HG03575 (cell line): ENCODE data around the gene RBM34.

Experiments used
- ATAC-seq: cut with Tn5 transposase; IDR thresholded peaks from one replicate; pipeline ENCODE4 v1.9.1; 2021; ENCODE audit not compliant: unreplicated experiment, insufficient number of reproducible peaks, low FRiP score; ENCODE audit errors: extremely low read depth

Gene RBM34

DNA sequence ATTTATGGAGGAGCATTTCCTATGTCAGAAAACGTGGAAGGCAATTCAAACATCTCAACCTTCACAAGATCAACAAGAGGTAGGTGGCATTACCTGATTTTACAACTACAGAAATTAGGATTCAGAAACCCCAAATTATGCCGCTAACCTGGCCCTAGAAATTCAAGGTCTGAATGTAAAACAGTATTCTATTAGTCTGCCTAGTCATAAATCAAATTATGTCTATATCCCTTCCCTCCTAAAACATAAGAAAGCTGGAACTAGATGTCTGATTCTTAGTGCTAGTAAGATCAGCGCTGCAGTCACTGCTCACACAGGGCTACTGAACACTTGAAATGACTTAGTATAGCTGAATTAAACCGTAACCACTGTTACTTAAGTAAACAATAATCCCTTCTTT is 33.8 kb downstream of the RBM34 start:
- ATAC-seq, result no peak

DNA sequence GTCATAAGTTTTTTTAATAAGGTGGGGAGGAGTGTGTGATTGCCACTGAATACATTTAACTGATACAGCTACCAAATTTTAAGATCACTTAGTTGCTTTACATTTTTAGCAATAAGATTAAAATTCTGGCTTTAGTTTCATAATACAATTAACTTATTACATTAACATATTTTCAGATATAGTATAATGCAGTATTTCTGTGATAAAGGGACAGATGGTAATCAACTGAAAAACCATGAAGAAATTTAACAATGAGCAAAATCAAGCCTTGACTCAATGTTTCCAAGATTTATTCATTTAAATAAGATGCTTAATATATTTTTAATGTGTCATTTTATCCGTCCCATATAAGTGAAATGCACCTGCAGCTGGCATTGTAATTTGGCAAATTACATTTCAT is 36.4 kb downstream of the RBM34 start:
- no peak for ATAC-seq

DNA sequence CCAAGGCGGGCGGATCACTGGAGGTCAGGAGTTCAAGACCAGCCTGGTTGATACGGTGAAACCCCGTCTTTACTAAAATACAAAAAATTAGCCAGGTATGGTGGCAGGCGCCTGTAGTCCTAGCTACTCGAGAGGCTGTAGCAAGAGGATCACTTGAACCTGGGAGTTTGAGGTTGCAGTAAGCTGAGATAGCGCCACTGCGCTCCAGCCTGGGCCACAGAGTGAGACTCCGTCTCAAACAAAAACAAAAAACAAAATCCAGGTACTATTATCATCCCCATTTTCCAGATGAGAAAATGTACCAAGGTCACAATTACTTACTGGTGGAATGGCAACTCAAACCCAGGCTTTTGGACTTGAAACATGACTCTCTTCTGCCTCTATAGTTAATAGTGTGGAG is 36.9 kb downstream of the RBM34 start:
- no peak for ATAC-seq

DNA sequence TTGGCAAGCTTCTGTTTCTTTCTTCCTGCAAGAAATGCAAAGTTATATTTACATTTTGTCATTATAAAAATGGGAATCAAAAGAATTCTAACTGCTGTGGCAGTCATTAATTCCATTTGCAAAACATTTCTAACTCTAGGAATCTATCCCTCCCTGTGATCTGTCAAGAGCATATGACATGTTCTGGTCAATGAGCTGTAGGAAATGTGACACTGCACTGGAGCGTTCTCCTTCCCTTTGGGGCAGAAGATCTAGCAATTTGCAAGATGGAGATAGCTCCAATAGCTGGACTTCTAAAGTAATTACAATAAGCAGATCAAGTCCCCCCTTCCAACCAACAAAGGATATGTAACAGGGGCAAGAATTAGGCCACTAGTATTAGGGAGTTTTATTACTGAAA is 38.7 kb downstream of the RBM34 start:
- ATAC-seq, result no peak

DNA sequence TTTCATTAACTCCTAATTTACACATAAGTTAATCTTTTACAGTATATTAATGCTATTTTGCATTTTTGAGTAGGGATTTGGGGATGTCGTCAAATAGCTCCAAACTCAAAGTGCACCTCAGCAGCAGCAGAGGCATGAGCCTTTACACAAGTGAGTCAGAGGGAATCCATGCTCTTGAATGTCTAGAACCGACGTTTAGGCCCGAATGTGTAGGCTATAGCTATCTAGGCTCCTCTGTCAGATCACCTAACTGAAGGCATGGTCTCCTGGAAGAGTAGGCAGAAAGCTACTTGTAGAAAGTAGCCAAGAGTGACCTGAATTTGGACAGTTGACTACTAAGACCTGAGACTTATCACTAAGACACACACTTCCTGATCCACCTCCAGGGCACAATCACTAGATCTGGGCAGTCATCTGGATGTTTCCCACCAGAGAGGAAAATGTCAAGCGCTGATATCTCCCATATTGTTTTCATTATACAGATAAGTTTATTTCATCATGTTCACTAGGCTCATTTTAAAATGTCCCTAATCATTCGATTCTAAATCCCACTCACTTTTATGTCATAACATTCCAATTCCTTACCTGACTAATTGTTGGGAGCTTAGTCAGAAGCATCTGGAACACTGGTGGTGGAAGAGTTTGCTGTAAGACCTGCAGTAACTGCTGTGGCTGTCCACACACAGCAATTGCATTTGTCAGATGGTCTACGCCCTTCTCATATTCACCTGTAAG is 47.7 kb downstream of the RBM34 start:
- ATAC-seq, result no peak

DNA sequence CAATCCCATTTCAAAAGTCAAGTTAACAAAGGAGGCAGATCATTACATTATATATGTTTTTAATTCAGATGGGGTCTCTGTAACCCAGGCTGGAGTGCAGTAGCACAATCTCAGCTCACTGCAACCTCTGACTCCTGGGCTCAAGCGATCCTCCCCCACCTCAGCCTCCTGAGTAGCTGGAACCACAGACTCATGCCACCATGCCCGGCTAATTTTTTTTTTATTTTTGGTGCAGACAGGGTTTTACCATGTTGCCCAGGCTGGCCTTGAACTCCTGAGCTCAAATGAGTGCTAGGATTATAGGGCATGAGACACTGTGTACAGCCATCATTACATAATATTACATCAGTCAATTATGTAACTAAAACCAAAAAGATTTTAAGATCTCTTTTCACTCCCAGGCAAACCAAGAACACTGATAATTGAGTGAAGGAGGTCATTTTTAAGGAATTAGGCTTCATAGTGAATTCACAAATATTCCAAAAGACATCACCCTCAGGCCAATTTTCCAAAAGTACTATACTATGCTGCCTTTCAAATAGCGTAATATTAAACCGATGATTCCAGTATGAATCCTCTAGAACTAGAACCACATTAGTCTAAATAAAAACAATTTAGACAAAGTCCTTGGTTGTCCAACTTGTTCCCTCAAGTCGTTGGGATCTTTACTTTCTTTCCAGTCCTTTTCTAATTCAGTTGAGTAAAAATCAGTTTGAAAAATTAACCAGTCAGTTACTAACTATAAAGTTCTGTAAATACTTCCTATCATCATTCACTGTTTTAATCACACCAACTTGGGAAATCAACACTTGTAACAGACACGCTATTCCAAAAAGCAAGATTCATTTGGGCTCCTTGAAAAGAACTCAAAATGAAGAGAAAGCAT is 48.5 kb downstream of the RBM34 start:
- ATAC-seq, result no peak

DNA sequence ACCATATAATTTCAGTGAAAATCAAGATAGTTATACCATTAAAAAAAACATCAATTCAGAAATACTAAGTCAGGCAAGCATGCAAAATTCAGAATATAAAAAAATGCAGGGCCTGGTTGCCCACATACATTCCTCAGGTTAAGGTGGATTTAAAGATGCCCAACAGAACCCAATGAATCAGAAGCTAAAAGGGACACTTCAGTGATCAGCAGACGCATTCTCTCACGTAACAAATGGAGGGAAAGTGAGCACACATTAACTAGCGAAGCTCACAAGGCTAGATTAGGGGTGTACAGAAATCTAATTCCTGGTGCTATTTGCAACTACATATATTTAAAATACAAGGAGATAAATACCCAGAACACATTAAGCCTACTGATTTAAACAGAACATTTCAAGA is 49.9 kb downstream of the RBM34 start:
- no peak for ATAC-seq

DNA sequence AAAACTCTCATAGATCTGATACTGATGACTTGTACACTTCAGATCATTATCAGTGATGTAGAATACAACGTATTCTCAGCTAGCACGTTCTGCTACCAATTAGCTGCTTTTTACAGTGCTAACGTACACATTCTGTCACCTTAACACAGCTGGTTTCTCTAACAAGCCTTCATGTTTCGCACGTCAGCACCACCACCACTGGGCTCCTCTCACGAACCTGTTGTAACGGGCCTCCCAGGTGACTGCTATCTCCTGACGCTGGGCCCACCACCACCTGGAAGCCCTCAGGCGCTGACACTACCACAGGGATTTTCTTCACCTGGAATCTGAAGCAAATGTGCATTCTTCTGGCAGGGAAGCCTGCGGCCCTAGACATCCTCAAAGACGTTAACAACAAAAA is 52.2 kb downstream of the RBM34 start:
- no peak for ATAC-seq

DNA sequence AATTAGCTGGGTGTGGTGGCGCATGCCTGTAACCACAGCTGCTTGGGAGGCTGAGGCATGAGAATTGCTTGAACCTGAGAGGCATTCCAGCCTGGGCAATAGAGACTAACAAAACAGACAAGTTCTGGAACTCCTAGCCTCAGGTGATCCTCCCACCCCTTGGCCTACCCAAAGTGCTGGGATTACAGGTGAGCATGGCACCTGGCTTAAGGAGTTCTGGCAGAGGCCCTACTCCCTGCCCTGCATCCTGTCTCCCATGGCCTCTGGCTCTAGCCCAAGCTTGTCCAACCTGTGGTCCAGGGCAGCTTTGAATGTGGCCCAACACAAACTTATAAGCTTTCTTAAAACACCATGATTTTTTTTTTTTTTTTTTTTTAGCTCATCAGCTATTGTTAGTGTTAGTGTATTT is 52.9 kb downstream of the RBM34 start:
- no peak for ATAC-seq

DNA sequence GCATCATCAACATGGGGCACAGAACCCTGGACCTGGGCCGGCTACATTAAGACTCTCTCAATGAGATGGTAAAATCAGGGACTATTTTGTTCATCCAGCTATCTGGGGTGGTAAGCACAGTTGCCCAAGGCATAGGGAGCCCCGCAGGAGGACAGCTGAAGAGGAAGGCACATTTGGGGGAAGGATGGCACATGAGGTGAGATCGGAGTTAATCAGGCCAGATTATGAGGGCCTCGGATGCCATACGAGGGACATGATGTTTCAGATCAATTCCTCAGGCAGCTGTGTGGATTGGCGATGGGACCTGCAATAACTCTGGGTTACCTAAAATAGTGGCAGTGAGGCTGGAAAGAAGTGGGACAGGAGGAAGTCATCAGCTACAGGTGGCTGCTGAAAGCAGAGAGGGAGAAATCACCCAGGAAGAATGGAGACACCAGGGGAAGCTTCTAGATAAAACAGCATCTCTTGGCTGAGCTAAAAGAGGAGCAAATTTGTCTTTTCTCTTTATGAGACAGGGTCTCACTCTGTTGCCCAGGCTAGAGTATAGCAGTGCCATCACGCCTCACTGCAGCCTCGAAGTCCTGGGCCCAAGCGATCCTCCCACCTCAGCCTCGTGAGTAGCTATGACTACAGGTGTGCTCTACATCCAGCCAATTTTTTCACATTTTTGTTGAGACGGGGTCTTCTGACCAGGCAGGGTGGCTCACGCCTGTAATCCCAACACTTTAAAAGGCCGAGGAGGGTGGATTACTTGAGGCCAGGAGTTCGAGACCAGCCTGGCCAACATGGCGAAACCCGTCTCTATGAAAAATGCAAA is 53.5 kb downstream of the RBM34 start:
- no peak for ATAC-seq

DNA sequence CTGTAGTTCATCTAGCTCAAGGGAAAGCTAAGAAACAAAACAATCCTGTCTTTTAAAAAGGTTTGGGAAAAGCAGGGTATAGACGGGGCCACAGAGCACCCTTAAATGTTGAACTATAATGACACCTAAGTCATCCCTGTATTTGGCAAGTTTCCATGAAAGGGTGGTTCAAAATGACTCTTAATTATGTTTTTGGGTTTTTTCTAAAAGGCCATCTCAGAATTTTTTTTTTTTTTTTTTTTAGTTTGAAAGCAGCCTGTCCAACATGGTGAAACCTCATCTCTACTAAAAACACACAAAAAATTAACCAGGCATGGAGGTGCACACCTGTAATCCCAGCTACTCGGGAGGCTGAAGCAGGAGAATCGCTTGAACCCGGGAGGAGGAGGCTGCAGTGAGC is 54.6 kb downstream of the RBM34 start:
- ATAC-seq, result no peak

DNA sequence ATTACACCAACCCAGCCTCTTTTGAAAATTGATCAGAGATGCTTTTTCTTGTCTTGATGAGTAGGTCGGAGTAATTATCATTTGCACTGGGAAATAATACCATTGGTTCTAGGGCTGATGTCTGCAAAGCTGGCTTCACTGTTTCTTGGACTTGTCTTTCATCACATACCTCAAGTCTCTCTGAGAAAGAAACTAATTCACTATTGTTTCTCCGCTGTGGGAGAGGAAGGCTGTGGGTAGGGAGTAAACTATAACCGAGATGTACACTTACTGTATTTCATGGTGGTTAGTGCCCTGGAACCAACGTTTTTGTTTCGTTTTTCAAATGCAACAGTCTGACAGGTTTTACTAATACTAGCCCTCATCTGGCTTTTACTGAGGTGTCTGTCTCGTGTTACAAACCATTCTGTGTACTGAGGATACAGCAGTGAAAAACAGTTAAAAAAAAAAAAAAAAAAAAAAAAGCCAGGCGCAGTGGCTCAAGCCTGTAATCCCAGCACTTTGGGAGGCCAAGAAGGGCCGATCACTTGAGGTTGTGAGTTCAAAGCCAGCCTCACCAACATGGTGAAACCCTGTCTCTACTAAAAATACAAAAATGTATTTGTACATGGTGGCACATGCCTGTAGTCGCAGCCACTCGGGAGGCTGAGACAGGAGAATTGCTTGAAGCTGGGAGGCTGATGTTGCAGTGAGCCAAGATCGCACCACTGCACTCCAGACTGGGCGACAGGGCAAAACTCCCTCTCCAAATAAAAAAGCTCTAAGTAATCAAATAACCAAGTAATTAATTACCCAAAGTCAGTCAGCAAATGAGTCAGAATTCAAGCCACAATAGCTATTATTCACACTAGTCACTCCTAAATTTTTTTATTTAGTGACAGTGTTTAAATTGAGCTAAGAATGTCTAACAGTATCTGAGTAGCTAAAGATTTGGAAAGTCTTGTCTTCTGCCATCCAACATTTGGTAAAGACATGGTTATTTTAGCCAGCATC is 55.7 kb downstream of the RBM34 start:
- ATAC-seq, result peak; percentile 77

DNA sequence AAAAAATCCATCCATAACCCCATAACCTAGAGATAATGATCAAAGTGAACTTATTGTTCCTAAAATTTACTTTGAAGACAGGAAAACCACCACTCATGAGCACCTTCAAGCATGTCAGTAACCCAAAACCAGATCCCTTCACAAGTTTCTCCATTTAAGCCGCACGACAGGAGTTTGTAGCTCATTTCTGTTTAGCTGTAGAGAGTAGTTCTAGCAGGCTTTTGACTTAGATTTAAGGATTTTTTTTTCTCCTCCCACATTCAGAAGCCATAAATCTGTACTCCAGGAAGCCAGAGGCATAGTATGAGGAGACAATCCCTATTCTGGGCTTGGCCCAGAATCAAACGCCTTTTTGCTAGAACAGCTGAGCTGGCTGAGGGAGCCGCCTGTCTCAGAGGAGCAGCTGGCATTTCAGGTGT is 58.0 kb downstream of the RBM34 start:
- no peak for ATAC-seq

DNA sequence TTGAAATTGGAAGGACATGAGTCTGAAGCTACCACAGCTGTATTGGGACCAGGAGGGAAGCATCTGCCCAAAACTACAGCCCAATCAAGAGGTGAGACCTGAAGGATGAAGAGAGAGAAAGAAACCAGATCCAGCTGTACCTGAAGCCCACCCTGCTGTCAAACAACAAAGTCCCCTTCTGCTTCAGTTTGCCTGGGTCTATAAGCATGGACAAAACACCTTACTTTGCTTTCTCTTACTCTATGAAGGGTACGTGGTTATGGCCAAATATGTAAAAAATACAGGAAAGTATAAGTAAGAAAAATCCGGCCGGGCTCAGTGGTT is 58.8 kb downstream of the RBM34 start:
- ATAC-seq, result no peak

DNA sequence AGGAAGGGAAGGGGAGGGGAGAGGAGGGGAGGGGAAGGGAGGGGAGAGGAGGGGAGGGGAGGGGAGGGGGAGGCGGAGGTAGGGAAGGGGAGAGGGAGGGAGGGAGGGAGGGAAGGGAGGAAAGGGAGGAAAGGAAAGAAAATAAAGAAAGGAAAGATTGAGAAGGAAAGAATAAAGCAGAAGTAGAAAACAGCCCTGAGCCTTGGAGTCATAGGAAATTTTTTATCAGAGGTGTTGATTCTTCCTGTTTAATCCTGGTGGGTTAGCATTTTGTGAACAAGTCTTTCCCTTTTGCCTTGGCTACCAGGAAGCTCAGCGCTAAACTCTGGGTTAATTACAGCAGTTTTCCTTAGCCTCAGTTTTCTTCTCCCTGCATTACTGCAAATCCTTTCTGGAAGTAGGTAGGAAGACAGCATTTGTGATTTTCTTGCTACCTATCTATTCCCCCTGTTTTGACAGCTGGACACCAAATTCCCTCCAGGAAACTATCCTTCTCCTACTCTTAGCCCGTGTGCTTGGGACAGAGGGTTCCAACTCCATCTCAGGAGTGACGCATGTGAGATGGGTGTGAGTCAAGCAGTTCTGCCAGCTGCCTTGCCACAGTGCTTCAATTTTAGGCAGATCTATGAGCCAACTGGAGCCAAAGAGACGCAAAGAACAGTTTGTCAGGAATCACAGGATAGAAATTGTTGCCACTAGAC is 59.3 kb downstream of the RBM34 start:
- no peak for ATAC-seq

DNA sequence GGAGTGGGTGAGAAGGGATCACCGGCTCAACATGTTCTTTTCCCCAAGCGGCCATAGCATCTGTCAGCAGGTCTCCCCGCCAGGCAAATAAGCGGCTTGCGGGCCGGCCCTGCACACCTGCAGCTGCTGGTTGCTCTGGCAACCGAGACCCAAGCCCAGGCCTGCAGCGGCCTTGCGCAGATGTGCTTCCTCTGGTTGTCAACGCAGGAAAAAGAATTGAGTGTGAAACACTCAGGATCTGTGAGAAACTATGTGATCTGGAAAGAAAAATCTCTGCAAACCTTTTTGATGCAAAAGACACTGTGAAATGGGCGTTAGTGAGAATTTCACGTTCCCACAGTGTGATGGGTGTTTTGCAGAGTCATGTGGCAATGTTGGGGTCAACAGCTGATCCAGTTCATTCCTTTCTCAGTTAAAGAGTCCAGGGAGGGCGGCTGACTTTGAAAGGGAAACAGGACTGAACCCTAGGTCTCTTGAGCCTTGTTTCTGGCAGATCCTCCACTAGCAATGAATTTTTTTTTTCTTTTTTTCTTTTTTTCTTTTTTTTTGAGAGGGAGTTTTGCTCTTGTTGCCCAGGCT is 60.8 kb downstream of the RBM34 start:
- no peak for ATAC-seq

DNA sequence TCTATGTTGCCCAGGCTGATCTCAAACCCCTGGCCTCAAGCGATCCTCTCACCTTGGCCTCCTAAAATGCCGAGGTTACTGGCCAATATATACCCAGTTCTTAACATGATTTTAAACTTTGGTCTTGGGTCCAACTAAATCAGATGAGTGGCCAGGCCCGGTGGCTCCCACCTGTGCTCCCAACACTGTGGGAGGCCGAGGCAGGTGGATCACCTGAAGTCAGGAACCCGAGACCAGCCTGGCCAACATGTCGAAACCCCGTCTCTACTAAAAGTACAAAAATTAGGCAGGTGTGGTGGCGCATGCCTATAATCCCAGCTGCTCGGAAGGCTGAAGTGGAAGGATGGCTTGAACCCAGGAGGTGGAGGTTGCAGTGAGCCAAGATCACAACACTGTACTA is 62.1 kb downstream of the RBM34 start:
- ATAC-seq, result no peak

DNA sequence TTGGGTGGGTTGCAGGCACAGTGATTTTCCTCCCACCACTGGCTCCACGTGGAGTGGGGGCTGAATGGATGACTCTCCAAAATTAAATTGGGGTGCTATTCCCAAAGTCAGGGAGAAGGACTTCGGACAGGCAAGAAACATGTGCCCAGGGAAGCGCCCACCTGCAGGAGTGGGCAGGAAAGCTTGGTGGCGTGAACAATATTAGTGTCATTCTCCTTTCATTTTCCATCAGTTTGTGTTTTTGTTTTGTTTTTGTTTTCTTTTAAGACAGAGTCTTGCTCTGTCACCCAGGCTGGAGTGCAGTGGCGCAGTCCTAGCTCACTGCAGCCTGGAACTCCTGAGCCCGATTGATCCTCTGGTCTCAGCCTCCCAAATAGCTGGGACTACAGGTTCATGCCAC is 62.5 kb downstream of the RBM34 start:
- ATAC-seq, result no peak
